Activated T-helper 2 cell treated with anti-CD3 and anti-CD28 coated beads, Interferon-gamma antibody, Interleukin-2, Interleukin-4, amounts not matched to agents 10 μg/mL and 5 μg/mL and 100 μg/mL, durations not matched to agents 14 hours and 24 hours and 36 hours (primary cell): Measurements from ENCODE around the gene METTL26. TPM values are rescaled to one million over a fixed set of nuclear protein-coding genes. Genes with fewer than 3 reads are reported as not detected.

Source experiments
- DNase-seq: peaks from one replicate; pipeline ENCODE4 v3.0.0; 2021; ENCODE audit warnings: low spot score
- H3K27ac Mint-ChIP-seq: one replicate; pipeline ENCODE4 v1.8.0; 2021; ENCODE audit warnings: mixed read lengths
- H3K27me3 Mint-ChIP-seq: one replicate; pipeline ENCODE4 v1.8.0; 2021; ENCODE audit warnings: low read depth, mixed read lengths
- H3K36me3 Mint-ChIP-seq: one replicate; pipeline ENCODE4 v1.8.0; 2021; ENCODE audit warnings: low read depth, mixed read lengths
- H3K4me1 Mint-ChIP-seq: one replicate; pipeline ENCODE4 v1.8.0; 2021; ENCODE audit warnings: low read depth, mixed read lengths
- H3K4me3 Mint-ChIP-seq: one replicate; pipeline ENCODE4 v1.8.0; 2021; ENCODE audit warnings: low read depth, mild to moderate bottlenecking, moderate library complexity, mixed read lengths
- H3K9me3 Mint-ChIP-seq: one replicate; pipeline ENCODE4 v1.8.0; 2021; ENCODE audit warnings: mixed read lengths
- intact Hi-C: fragments of 100-400 bp; cut with micrococcal nuclease; formaldehyde crosslinking; loops from one replicate; pipeline ENCODE4 v1.15.1; 2023
- total RNA-seq: library from RNA; stranded (reverse); gene quantifications from 2 replicates; pipeline ENCODE4 v1.2.3, GENCODE V29; 2022

The METTL26 gene
- total RNA-seq, 1 donor from 2014 or later, result 131 TPM

DNA sequence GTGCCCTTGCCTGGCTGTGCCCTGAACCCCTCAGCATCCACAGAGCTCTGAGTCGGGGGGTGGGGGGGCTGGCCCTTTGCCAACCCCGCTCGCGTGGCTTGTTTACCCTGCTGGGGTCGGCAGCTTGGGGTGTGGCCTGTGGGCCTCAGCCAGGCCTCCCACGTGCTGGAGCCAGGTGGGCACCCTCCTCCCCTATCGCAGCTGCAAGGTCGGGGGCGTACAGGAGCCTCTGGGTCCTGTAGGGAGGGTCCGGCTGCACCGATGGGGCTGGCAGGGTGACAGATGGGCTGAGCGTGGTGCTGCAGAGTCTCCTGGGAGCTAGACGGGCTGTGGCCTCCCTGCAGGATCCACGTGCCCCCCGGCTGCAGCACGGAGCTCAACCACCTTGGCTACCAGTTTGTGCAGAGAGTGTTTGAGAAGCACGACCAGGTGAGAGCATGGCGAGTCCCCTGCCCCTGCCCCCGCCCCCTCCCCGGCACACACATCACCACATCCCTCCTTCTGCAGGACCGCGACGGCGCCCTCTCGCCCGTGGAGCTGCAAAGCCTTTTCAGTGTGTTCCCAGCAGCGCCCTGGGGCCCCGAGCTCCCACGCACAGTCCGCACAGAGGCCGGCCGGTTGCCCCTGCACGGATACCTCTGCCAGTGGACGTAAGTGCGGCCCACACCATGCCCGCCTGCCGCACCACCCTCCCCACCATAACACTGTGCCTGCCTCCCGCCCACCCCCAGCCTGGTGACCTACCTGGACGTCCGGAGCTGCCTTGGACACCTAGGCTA lies 35.4 kb upstream of the METTL26 start:
- no peak overlapping the region for H3K27ac Mint-ChIP-seq
- intact Hi-C loops, result no loop called here
- peaks cover 10% of the 10 kb centered on the region for H3K36me3 Mint-ChIP-seq
- H3K27me3 Mint-ChIP-seq, result peaks cover 4% of the 10 kb centered on the region
- no peak for DNase-seq
- peaks cover 4% of the 10 kb centered on the region for H3K4me1 Mint-ChIP-seq
- no peak overlapping the region for H3K4me3 Mint-ChIP-seq
- H3K9me3 Mint-ChIP-seq, result no peaks in the 10 kb centered on the region

- no peak for DNase-seq
- no peaks in the 10 kb centered on the region for H3K9me3 Mint-ChIP-seq
- H3K27me3 Mint-ChIP-seq, result peaks cover 4% of the 10 kb centered on the region
- H3K4me1 Mint-ChIP-seq, result peaks cover 4% of the 10 kb centered on the region
- H3K4me3 Mint-ChIP-seq, result peak overlapping the region; percentile 26
- intact Hi-C loops, result no loop called here
- no peak overlapping the region for H3K27ac Mint-ChIP-seq
- peaks cover 10% of the 10 kb centered on the region for H3K36me3 Mint-ChIP-seq
These were observed 34.6 kb upstream of the METTL26 start for GRCh38 chr16:670485-671352.

GRCh38 chr16:669666-670065 lies 33.6 kb upstream of the METTL26 start:
- Mint-ChIP-seq H3K27ac (no peak overlapping the region), H3K9me3 (no peaks in the 10 kb centered on the region), H3K4me1 (peaks cover 4% of the 10 kb centered on the region), H3K27me3 (no peaks in the 10 kb centered on the region), H3K4me3 (peak overlapping the region; percentile 79), H3K36me3 (peaks cover 10% of the 10 kb centered on the region)
- DNase-seq, result no peak
- intact Hi-C loops, result no loop called here

DNA sequence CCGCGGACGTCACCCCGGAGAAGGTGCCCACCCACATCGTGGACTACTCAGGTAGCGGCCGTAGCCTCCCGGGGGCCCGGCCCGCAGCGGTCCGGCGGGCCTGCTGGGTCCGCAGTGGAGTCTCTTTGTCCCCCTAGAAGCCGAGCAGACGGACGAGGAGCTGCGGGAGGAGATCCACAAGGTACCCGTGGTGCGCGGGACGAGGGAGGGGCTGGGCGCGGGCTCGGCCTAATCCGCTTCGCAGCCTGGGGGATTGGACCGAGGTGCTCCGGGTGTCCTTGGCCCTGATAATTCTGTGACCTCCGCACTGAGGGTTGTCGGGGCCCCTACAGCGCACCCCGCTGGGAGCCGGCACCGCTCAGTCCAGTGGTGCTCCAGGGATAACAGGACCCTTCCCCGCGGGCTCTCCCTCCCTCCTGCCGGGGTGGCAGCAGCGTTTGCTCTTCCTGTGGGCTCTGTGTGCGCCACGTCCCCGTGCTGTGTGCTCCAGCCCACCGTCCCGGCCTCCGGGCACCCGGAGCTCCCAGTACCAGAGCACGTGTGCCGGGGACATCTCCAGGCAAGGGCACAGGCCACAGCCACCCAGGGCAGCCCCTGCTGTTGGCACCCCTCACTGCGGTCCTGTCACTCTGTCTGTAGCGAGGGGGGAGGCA lies 32.5 kb upstream of the METTL26 start:
- no peak for DNase-seq
- intact Hi-C loops, result no loop called here

DNA sequence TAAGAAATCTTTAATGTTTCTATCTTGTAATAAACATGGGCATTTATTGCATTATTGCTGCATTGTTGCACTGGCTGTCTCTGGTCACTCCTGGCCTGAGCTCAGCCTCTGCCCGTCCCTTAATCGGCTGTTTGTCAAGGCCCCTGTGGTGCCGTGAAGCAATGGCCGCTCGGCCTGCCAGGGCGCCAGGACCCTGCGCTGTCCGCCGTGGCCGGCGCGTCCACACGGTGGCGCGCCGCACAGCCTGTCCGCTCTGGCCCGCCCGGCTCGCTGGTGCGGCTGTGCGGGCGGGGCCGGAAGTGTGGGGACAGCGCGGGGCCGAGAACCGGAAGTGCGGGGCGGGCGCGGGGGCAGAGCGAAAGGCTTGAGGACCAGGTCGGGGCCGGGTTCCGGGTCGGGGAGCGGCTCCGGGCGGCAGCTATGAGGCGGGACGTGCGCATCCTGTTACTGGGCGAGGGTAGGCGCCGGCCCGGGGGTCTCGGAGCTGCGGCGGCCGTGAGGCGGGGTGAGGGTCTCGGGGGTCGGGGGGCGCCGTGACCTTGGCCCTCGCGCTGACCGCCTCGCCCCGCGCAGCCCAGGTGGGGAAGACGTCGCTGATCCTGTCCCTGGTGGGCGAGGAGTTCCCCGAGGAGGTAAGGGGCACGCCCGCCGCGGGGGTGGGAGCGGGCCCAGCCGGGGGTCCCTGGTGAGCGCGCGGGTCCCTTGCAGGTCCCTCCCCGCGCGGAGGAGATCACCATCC lies 31.8 kb upstream of the METTL26 start, which contains the start of gene RHOT2:
TSS of gene RHOT2 (plus strand) at position 353 of the 739 bp plus-strand sequence. CDS start at position 421, 68 bp downstream.
- intact Hi-C loops, result no loop called here

More for the DNA sequence above, 32.5 kb upstream of the METTL26 start:
- no peaks in the 10 kb centered on the region for H3K27me3 Mint-ChIP-seq
- H3K4me3 Mint-ChIP-seq, result peak overlapping the region; percentile 79
- H3K36me3 Mint-ChIP-seq, result peaks cover 10% of the 10 kb centered on the region
- no peaks in the 10 kb centered on the region for H3K9me3 Mint-ChIP-seq
- H3K27ac Mint-ChIP-seq, result peak overlapping the region; percentile 58
- H3K4me1 Mint-ChIP-seq, result peaks cover 4% of the 10 kb centered on the region

DNA sequence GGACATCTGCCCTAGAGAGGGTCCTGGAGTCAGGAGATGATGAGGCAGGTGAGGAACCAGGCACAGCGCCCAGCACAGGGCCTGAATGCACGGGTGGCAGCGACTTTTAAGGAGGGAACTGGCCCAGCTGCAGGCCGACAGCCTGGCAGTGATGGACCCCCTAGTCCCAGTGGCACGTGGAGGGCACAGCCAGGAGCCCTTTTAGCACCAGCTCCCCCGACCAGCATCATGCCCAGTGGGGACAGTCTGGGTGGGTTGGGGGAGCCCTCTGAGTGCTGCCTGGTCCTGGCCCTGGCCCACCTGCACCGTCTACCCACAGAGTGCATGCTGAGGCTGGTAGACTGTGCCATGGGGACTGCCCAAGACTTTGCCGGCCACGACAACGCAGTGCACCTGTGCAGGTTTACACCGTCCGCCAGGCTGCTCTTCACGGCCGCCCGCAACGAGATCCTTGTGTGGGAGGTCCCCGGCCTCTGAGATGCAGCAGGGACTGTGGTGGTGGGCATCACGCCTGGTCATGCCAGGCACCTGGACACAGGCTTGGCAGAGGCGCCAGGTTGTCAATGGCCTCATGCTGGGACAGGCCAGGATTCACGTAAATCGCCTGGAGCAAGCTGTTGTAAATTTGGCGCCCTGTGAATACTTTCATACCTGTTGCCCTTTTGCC lies 31.1 kb upstream of the METTL26 start:
- peak overlapping the region; percentile 80 for H3K27ac Mint-ChIP-seq
- no peaks in the 10 kb centered on the region for H3K27me3 Mint-ChIP-seq
- no peaks in the 10 kb centered on the region for H3K9me3 Mint-ChIP-seq
- no peak for DNase-seq
- peak overlapping the region; percentile 71 for H3K4me3 Mint-ChIP-seq
- peaks cover 4% of the 10 kb centered on the region for H3K4me1 Mint-ChIP-seq
- peaks cover 6% of the 10 kb centered on the region for H3K36me3 Mint-ChIP-seq
- intact Hi-C loops, result no loop called here

More for the DNA sequence above, 31.8 kb upstream of the METTL26 start, which contains the start of gene RHOT2:
- DNase-seq, result peak; percentile 93
- no peaks in the 10 kb centered on the region for H3K27me3 Mint-ChIP-seq
- H3K36me3 Mint-ChIP-seq, result peaks cover 8% of the 10 kb centered on the region
- no peaks in the 10 kb centered on the region for H3K9me3 Mint-ChIP-seq
- H3K4me3 Mint-ChIP-seq, result peak within 1 kb of the TSS; percentile 79
- peaks cover 4% of the 10 kb centered on the region for H3K4me1 Mint-ChIP-seq
- H3K27ac Mint-ChIP-seq, result peak within 1 kb of the TSS; percentile 80

- Mint-ChIP-seq H3K27me3 (no peaks in the 10 kb centered on the region), H3K36me3 (peaks cover 6% of the 10 kb centered on the region), H3K4me3 (no peak overlapping the region), H3K9me3 (no peaks in the 10 kb centered on the region), H3K4me1 (peaks cover 4% of the 10 kb centered on the region), H3K27ac (no peak overlapping the region)
- intact Hi-C loops, result no loop called here
- DNase-seq, result no peak
These were observed 30.5 kb upstream of the METTL26 start for GRCh38 chr16:666572-666971.

- no peak for DNase-seq
- Mint-ChIP-seq H3K27me3 (no peaks in the 10 kb centered on the region), H3K27ac (no peak overlapping the region), H3K9me3 (no peaks in the 10 kb centered on the region), H3K36me3 (no peaks in the 10 kb centered on the region), H3K4me1 (peaks cover 6% of the 10 kb centered on the region), H3K4me3 (no peak overlapping the region)
- intact Hi-C loops, result no loop called here
These were observed 26.5 kb upstream of the METTL26 start for GRCh38 chr16:662597-662996.

DNA sequence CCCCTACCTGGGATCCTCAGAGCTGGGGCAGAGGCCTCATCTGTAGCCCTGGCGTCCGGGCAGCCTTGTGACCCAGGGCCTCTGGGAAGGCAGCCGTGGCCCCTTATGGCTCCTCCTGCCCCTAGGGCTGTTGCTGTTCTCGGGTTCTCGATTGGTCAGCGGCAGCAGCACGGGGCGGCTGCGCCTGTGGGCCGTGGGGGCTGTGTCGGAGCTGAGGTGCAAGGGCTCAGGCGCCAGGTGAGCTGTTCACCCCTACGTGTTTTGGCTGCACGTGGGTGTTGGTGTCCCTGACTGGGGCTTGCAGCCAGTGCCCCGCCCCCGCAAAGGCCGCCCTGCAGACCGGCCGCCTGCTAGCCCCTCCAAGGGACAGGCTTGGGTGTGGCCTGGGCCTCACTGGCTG lies 26.0 kb upstream of the METTL26 start:
- Mint-ChIP-seq H3K36me3 (no peaks in the 10 kb centered on the region), H3K9me3 (no peaks in the 10 kb centered on the region), H3K27me3 (no peaks in the 10 kb centered on the region), H3K27ac (no peak overlapping the region), H3K4me3 (no peak overlapping the region), H3K4me1 (peaks cover 3% of the 10 kb centered on the region)
- intact Hi-C loops, result no loop called here
- no peak for DNase-seq

DNA sequence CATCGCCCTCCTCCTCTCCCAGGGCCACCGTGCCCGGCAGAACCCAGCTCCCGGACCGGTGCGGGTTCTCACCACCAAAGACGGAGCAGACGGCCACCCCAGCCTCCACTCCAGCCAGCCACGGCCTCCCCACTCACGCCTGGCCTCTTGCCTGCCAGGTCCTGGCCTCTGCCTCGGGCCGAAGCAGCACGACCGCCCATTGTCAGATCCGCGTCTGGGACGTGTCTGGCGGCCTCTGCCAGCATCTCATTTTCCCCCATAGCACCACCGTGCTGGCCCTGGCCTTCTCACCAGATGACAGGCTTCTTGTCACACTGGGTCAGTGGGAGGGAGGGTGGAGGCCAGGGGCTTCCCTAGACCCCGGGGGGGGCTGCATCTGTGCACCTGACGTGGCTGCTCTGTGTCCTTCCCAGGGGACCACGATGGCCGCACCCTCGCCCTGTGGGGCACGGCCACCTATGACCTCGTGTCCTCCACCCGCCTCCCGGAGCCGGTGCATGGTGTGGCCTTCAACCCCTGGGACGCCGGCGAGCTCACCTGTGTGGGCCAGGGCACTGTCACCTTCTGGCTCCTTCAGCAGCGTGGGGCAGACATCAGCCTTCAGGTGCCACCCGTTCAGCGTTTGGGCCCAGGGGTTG lies 25.2 kb upstream of the METTL26 start:
- Mint-ChIP-seq H3K4me1 (peaks cover 3% of the 10 kb centered on the region), H3K4me3 (no peak overlapping the region), H3K36me3 (no peaks in the 10 kb centered on the region), H3K27ac (no peak overlapping the region), H3K27me3 (no peaks in the 10 kb centered on the region), H3K9me3 (no peaks in the 10 kb centered on the region)
- no peak for DNase-seq
- intact Hi-C loops, result no loop called here

DNA sequence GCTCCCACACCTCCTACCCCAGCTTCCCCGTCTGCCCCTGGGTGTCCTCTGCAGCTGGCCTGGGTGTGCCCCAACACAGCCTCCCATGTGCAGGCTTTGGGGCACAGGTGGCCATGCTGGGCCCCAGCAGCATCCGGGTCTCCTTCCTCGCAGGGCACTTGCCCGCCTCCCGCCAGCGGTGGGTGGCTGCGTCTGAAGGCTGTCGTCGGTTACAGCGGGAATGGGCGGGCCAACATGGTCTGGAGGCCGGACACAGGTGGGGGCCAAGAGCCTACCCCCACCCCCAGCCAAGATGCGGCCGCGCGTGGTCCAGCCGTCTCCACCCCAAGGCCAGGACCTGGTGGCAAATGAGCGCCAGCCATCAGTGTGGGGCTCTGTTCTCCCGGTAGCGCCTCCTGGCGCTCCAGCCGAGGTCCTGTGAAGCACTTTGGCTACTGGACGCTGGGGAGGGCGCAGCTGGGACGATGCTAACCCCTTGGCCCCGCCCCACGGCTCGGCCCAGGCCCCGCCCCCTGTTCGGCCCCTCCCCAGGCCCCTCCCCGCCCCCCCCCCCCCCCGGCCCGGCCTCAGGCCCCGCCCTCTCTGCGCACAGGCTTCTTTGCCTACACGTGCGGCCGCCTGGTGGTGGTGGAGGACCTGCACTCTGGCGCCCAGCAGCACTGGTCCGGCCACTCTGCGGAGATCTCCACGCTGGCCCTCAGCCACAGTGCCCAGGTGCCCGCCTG lies 24.5 kb upstream of the METTL26 start:
- no peak overlapping the region for H3K27ac Mint-ChIP-seq
- no peaks in the 10 kb centered on the region for H3K9me3 Mint-ChIP-seq
- no peaks in the 10 kb centered on the region for H3K36me3 Mint-ChIP-seq
- H3K4me1 Mint-ChIP-seq, result peaks cover 3% of the 10 kb centered on the region
- intact Hi-C loops, result no loop called here
- H3K4me3 Mint-ChIP-seq, result no peak overlapping the region
- peak; percentile 61 for DNase-seq
- no peaks in the 10 kb centered on the region for H3K27me3 Mint-ChIP-seq
